GM23338 (cell line): ENCODE measurements around the gene F2. TPM values are rescaled to one million over a fixed set of nuclear protein-coding genes. Genes with fewer than 3 reads are reported as not detected.

Experiments used
- ATAC-seq: fragments of 200-7000 bp; cut with Tn5 transposase; 3 replicates; pipeline ENCODE4 v1.9.1; 2020
- DNase-seq: peaks from one replicate; pipeline ENCODE4 v3.0.0-alpha.2; 2015; ENCODE audit warnings: low spot score
- H2AFZ ChIP-seq: fragments of 200-600 bp; sonication (generic); 2 replicates; pipeline ENCODE4 v1.8.0; 2016; ENCODE audit warnings: antibody characterized with exemption, mild to moderate bottlenecking, moderate library complexity
- H3F3A ChIP-seq: fragments of 200-600 bp; sonication (generic); replicated peaks from 2 replicates; pipeline ENCODE4 v1.8.0; 2017; ENCODE audit warnings: antibody characterized with exemption, mixed run types, low read depth
- H3K27ac ChIP-seq: fragments of 200-600 bp; sonication (generic); 2 replicates; pipeline ENCODE4 v1.6.1; 2016; ENCODE audit warnings: low read depth
- H3K27me3 ChIP-seq: fragments of 200-600 bp; sonication (generic); 2 replicates; pipeline ENCODE4 v1.8.0; 2016; ENCODE audit warnings: mild to moderate bottlenecking, mixed run types, moderate library complexity; ENCODE audit not compliant: insufficient read depth
- H3K36me3 ChIP-seq: fragments of 200-600 bp; sonication (generic); 2 replicates; pipeline ENCODE4 v1.8.0; 2016; ENCODE audit warnings: mild to moderate bottlenecking; ENCODE audit not compliant: insufficient read depth
- H3K4me1 ChIP-seq: fragments of 200-600 bp; sonication (generic); 2 replicates; pipeline ENCODE4 v1.8.0; 2016; ENCODE audit warnings: mild to moderate bottlenecking, moderate library complexity; ENCODE audit not compliant: insufficient read depth
- H3K4me2 ChIP-seq: fragments of 200-600 bp; sonication (generic); 2 replicates; pipeline ENCODE4 v1.7.1; 2017; ENCODE audit warnings: mixed run types
- H3K4me3 ChIP-seq: fragments of 200-600 bp; sonication (generic); 2 replicates; pipeline ENCODE4 v1.6.1; 2016; ENCODE audit warnings: mixed run types
- H3K79me2 ChIP-seq: fragments of 200-600 bp; sonication (generic); replicated peaks from 2 replicates; pipeline ENCODE4 v1.8.0; 2017; ENCODE audit warnings: mild to moderate bottlenecking; ENCODE audit not compliant: insufficient read depth
- H3K9me2 ChIP-seq: fragments of 200-600 bp; sonication (generic); 2 replicates; pipeline ENCODE4 v1.8.0; 2017; ENCODE audit not compliant: insufficient read depth
- H4K20me1 ChIP-seq: fragments of 200-600 bp; sonication (generic); replicated peaks from 2 replicates; pipeline ENCODE4 v1.8.0; 2017; ENCODE audit warnings: mild to moderate bottlenecking; ENCODE audit not compliant: insufficient read depth
- H3K27ac Mint-ChIP-seq: 2 replicates; pipeline ENCODE4 v1.8.0; 2020; ENCODE audit warnings: inconsistent platforms, mild to moderate bottlenecking, moderate library complexity, mixed read lengths
- H3K27me3 Mint-ChIP-seq: 3 replicates; pipeline ENCODE4 v1.8.0; 2022; ENCODE audit warnings: low read depth, mild to moderate bottlenecking, moderate library complexity, mixed read lengths, inconsistent platforms; ENCODE audit not compliant: insufficient read depth, poor library complexity
- H3K36me3 Mint-ChIP-seq: 3 replicates; pipeline ENCODE4 v1.8.0; 2021; ENCODE audit warnings: low read depth, mild to moderate bottlenecking, inconsistent platforms, moderate library complexity, mixed read lengths
- H3K4me1 Mint-ChIP-seq: 3 replicates; pipeline ENCODE4 v1.8.0; 2020; ENCODE audit warnings: mild to moderate bottlenecking, inconsistent platforms, mixed read lengths
- H3K4me3 Mint-ChIP-seq: 3 replicates; pipeline ENCODE4 v1.8.0; 2021; ENCODE audit warnings: moderate library complexity, mild to moderate bottlenecking, inconsistent platforms, mixed read lengths
- H3K9me3 Mint-ChIP-seq: 3 replicates; pipeline ENCODE4 v1.8.0; 2020; ENCODE audit warnings: moderate library complexity, mild to moderate bottlenecking, inconsistent platforms, mixed read lengths
- CREB1 ChIP-seq: fragments of 250-450 bp; sonication (Bioruptor Pico); IDR thresholded peaks from 2 replicates; pipeline ENCODE4 v1.5.0; 2020; ENCODE audit warnings: low read depth, mild to moderate bottlenecking, moderate library complexity
- EZH2 ChIP-seq: fragments of 200-600 bp; sonication (generic); IDR thresholded peaks from one replicate; pipeline ENCODE4 v1.8.0; 2017; ENCODE audit warnings: antibody characterized with exemption, mild to moderate bottlenecking, low read depth; ENCODE audit not compliant: unreplicated experiment
- EZH2phosphoT487 ChIP-seq: fragments of 200-600 bp; sonication (generic); IDR thresholded peaks from one replicate; pipeline ENCODE4 v1.8.1; 2018; ENCODE audit warnings: antibody characterized with exemption; ENCODE audit not compliant: unreplicated experiment
- JUNB ChIP-seq: IDR thresholded peaks from one replicate; pipeline ENCODE4 v1.6.1; 2016; ENCODE audit warnings: antibody characterized with exemption; ENCODE audit not compliant: unreplicated experiment
- NANOG ChIP-seq: IDR thresholded peaks from 2 replicates; pipeline ENCODE4 v1.6.1; 2016; ENCODE audit warnings: antibody characterized with exemption, borderline replicate concordance
- POLR2AphosphoS5 ChIP-seq: IDR thresholded peaks from 2 replicates; pipeline ENCODE4 v1.6.1; 2016; ENCODE audit warnings: antibody characterized with exemption, low read depth
- STAT1 ChIP-seq: IDR thresholded peaks from one replicate; pipeline ENCODE4 v1.6.1; 2016; ENCODE audit warnings: antibody characterized with exemption; ENCODE audit not compliant: unreplicated experiment
- ZNF114 ChIP-seq: fragments of 250-450 bp; sonication (Bioruptor Pico); IDR thresholded peaks from 2 replicates; pipeline ENCODE4 v1.5.0; 2020; ENCODE audit warnings: mild to moderate bottlenecking, moderate library complexity
- ZNF331 ChIP-seq: fragments of 250-450 bp; sonication (Bioruptor Pico); IDR thresholded peaks from 2 replicates; pipeline ENCODE4 v1.5.0; 2020; ENCODE audit warnings: low read depth, mild to moderate bottlenecking, moderate library complexity
- polyA plus RNA-seq: library from polyadenylated mRNA; unstranded; fragments of >200 nt; fragmentation: Nextera tagmentation; extraction: Ambion mirVana; gene quantifications from 2 replicates; pipeline ENCODE4 v1.2.1, GENCODE V29; 2016
- total RNA-seq: library from RNA; depleted of rRNA; stranded (reverse); fragments of >200 nt; shearing (Covaris generic); gene quantifications from 2 replicates; pipeline ENCODE4 v1.2.3, GENCODE V29; 2014
- TF ChIP-seq, protein P1 (sequence below), 2 experiments: fragments of 200-600 bp in 1 of 2; sonication (generic) in 1 of 2; conservative IDR thresholded peaks; 2 replicates each; pipeline versions ENCODE4 v1.5.1 to v1.6.1; 2016 to 2017; ENCODE audit warnings: antibody characterized with exemption in 2 of 2, low read depth in 2 of 2, mild to moderate bottlenecking in 2 of 2, moderate library complexity in 1 of 2
- TF ChIP-seq, protein P2 (sequence below): IDR thresholded peaks from 2 replicates; pipeline ENCODE4 v1.6.1; 2016; ENCODE audit warnings: antibody characterized with exemption
- TF ChIP-seq, protein P3 (sequence below): IDR thresholded peaks from one replicate; pipeline ENCODE4 v1.6.1; 2018; ENCODE audit warnings: antibody characterized with exemption; ENCODE audit not compliant: unreplicated experiment

F2 gene
- total and polyA plus RNA-seq, 2 experiments from 2014 or later = 0.21 TPM; not detected in 1

DNA sequence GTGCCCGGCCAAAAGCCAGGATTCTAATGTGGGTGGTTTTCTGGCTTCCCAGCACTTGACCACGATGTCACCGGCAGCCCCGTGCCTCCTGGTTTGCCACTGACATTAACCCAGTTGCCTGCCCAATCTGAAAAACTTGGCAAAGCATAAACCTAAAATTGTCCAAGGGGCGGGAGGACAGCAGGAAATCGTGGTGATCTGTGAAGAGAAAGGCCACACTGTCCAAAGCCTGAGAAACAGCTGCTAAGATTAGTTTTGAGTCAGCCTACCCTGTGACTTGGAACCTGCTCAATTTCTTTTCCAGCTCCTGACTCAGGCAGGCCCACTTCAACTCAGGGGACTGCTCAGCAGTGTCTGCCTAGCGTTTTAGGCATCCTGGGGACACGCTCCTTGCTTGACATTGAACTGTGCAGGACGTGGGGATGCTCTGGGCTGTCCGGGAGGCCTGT lies 8.2 kb upstream of the F2 start (continued):
- TF ChIP-seq, protein P1, sequence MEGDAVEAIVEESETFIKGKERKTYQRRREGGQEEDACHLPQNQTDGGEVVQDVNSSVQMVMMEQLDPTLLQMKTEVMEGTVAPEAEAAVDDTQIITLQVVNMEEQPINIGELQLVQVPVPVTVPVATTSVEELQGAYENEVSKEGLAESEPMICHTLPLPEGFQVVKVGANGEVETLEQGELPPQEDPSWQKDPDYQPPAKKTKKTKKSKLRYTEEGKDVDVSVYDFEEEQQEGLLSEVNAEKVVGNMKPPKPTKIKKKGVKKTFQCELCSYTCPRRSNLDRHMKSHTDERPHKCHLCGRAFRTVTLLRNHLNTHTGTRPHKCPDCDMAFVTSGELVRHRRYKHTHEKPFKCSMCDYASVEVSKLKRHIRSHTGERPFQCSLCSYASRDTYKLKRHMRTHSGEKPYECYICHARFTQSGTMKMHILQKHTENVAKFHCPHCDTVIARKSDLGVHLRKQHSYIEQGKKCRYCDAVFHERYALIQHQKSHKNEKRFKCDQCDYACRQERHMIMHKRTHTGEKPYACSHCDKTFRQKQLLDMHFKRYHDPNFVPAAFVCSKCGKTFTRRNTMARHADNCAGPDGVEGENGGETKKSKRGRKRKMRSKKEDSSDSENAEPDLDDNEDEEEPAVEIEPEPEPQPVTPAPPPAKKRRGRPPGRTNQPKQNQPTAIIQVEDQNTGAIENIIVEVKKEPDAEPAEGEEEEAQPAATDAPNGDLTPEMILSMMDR (conservative IDR thresholded peaks at IDR 0.05; ENCODE audit: low read depth in 2 of 2) = no peak
- TF ChIP-seq CREB1 = no peak
- TF ChIP-seq, protein P2, sequence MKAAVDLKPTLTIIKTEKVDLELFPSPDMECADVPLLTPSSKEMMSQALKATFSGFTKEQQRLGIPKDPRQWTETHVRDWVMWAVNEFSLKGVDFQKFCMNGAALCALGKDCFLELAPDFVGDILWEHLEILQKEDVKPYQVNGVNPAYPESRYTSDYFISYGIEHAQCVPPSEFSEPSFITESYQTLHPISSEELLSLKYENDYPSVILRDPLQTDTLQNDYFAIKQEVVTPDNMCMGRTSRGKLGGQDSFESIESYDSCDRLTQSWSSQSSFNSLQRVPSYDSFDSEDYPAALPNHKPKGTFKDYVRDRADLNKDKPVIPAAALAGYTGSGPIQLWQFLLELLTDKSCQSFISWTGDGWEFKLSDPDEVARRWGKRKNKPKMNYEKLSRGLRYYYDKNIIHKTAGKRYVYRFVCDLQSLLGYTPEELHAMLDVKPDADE = no peak
- TF ChIP-seq, protein P3, sequence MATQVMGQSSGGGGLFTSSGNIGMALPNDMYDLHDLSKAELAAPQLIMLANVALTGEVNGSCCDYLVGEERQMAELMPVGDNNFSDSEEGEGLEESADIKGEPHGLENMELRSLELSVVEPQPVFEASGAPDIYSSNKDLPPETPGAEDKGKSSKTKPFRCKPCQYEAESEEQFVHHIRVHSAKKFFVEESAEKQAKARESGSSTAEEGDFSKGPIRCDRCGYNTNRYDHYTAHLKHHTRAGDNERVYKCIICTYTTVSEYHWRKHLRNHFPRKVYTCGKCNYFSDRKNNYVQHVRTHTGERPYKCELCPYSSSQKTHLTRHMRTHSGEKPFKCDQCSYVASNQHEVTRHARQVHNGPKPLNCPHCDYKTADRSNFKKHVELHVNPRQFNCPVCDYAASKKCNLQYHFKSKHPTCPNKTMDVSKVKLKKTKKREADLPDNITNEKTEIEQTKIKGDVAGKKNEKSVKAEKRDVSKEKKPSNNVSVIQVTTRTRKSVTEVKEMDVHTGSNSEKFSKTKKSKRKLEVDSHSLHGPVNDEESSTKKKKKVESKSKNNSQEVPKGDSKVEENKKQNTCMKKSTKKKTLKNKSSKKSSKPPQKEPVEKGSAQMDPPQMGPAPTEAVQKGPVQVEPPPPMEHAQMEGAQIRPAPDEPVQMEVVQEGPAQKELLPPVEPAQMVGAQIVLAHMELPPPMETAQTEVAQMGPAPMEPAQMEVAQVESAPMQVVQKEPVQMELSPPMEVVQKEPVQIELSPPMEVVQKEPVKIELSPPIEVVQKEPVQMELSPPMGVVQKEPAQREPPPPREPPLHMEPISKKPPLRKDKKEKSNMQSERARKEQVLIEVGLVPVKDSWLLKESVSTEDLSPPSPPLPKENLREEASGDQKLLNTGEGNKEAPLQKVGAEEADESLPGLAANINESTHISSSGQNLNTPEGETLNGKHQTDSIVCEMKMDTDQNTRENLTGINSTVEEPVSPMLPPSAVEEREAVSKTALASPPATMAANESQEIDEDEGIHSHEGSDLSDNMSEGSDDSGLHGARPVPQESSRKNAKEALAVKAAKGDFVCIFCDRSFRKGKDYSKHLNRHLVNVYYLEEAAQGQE = no peak
- no peak for TF ChIP-seq EZH2
- TF ChIP-seq NANOG = no peak
- no peak for TF ChIP-seq ZNF331
- TF ChIP-seq ZNF114 (CRISPR knock-in tag) = no peak
- no peak for TF ChIP-seq STAT1

DNA sequence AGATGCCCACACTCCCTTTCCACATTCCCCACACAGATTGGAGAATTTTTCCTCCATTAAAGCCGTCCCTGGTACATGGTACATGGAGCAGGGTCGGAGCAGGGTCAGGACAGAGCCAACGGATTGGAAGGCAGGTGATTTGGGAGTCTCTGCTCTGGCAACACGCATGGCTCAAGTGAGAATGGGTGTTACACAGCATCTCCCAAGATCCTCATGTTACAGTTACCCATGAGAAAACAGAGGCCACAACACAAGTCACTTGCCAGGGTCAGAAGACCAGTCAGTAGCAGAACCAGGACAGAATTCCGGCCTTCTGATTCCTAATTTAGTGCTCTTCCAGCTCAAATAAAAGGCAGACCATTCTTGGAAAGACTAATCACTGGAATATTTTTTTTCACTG lies 7.7 kb upstream of the F2 start:
- H3K9me3 Mint-ChIP-seq = no peaks in the 10 kb centered on the region
- 0 out of 2 replicates have a peak overlapping the region, but pooled peaks have one; percentile 26 for H3K27ac ChIP-seq
- no peaks in the 10 kb centered on the region for H3K27me3 ChIP-seq
- no peak overlapping the region for H3K27ac Mint-ChIP-seq
- no peak overlapping the region for H2AFZ ChIP-seq
- peaks cover 4% of the 10 kb centered on the region; the same call in 2 of the 3 replicates for H3K36me3 Mint-ChIP-seq
- no peak for DNase-seq
- H3K79me2 ChIP-seq = no peaks in the 10 kb centered on the region
- no peak overlapping the region for H3K4me3 Mint-ChIP-seq
- no peak for ATAC-seq
- H4K20me1 ChIP-seq = no peaks in the 10 kb centered on the region; the same call in 1 of the 2 replicates
- no peaks in the 10 kb centered on the region for H3K36me3 ChIP-seq
- no peaks in the 10 kb centered on the region for H3K9me2 ChIP-seq
- no peaks in the 10 kb centered on the region for H3K27me3 Mint-ChIP-seq
- TF ChIP-seq POLR2AphosphoS5 (no peak), JUNB (no peak), CREB1 (no peak), ZNF331 (no peak), EZH2phosphoT487 (no peak), EZH2 (no peak), NANOG (no peak), STAT1 (no peak)
- TF ChIP-seq, protein P1 (conservative IDR thresholded peaks at IDR 0.05; ENCODE audit: low read depth in 2 of 2) = no peak
- TF ChIP-seq, protein P3 = no peak
- TF ChIP-seq, protein P2 = no peak
- H3K4me1 ChIP-seq = no peaks in the 10 kb centered on the region
- no peaks in the 10 kb centered on the region for H3K4me1 Mint-ChIP-seq
- H3K4me3 ChIP-seq = no peak overlapping the region
- H3F3A ChIP-seq = no peaks in the 10 kb centered on the region; the same call in 1 of the 2 replicates
- no peak overlapping the region for H3K4me2 ChIP-seq
